Nephron progenitor cell (in vitro differentiated cells): ENCODE data around the gene CHN2.

Experiments
- DNase-seq: peaks from one replicate; pipeline ENCODE4 v3.0.0; 2021
- H3K27ac Mint-ChIP-seq: 2 replicates; pipeline ENCODE4 v1.8.0; 2021; ENCODE audit warnings: mild to moderate bottlenecking, moderate library complexity, mixed read lengths
- H3K27me3 Mint-ChIP-seq: 2 replicates; pipeline ENCODE4 v1.8.0; 2021; ENCODE audit warnings: mild to moderate bottlenecking, low read depth, mixed read lengths; ENCODE audit not compliant: poor library complexity
- H3K36me3 Mint-ChIP-seq: 2 replicates; pipeline ENCODE4 v1.8.0; 2021; ENCODE audit warnings: low read depth, mixed read lengths
- H3K4me1 Mint-ChIP-seq: 2 replicates; pipeline ENCODE4 v1.8.0; 2021; ENCODE audit warnings: mixed read lengths
- H3K4me3 Mint-ChIP-seq: 2 replicates; pipeline ENCODE4 v1.8.0; 2021; ENCODE audit warnings: mild to moderate bottlenecking, moderate library complexity, mixed read lengths
- H3K9me3 Mint-ChIP-seq: 2 replicates; pipeline ENCODE4 v1.8.0; 2021; ENCODE audit warnings: mild to moderate bottlenecking, moderate library complexity, mixed read lengths
- CTCF ChIP-seq: fragments of 200-600 bp; sonication (generic); IDR thresholded peaks from 2 replicates; pipeline ENCODE4 v1.5.0; 2021; ENCODE audit warnings: antibody characterized with exemption

The CHN2 gene

GRCh38 chr7:29367784-29368183, 173.2 kb downstream of the CHN2 start:
- peaks cover 15% of the 10 kb centered on the region for H3K36me3 Mint-ChIP-seq
- TF ChIP-seq CTCF: no peak
- H3K4me1 Mint-ChIP-seq: peaks cover 23% of the 10 kb centered on the region

GRCh38 chr7:29369909-29370488, 175.4 kb downstream of the CHN2 start:
- peaks cover 34% of the 10 kb centered on the region for H3K4me1 Mint-ChIP-seq
- no peak overlapping the region for H3K4me3 Mint-ChIP-seq
- DNase-seq: no peak
- peaks cover 21% of the 10 kb centered on the region for H3K36me3 Mint-ChIP-seq
- no peak overlapping the region for H3K27ac Mint-ChIP-seq
- H3K9me3 Mint-ChIP-seq: peaks cover 3% of the 10 kb centered on the region
- TF ChIP-seq CTCF: no peak
- peaks cover 3% of the 10 kb centered on the region for H3K27me3 Mint-ChIP-seq

More at GRCh38 chr7:29367784-29368183, 173.2 kb downstream of the CHN2 start:
- no peak overlapping the region for H3K4me3 Mint-ChIP-seq
- H3K9me3 Mint-ChIP-seq: no peaks in the 10 kb centered on the region
- peaks cover 3% of the 10 kb centered on the region for H3K27me3 Mint-ChIP-seq
- no peak for DNase-seq
- H3K27ac Mint-ChIP-seq: no peak overlapping the region

- DNase-seq: no peak
- peaks cover 3% of the 10 kb centered on the region for H3K27me3 Mint-ChIP-seq
Observed at GRCh38 chr7:29370531-29371314, 176.1 kb downstream of the CHN2 start.

GRCh38 chr7:29371472-29371871, 176.9 kb downstream of the CHN2 start:
- Mint-ChIP-seq H3K27ac (no peak overlapping the region), H3K4me3 (no peak overlapping the region), H3K36me3 (peaks cover 27% of the 10 kb centered on the region), H3K9me3 (peaks cover 10% of the 10 kb centered on the region), H3K27me3 (peaks cover 3% of the 10 kb centered on the region), H3K4me1 (peaks cover 46% of the 10 kb centered on the region)
- no peak for DNase-seq
- no peak for TF ChIP-seq CTCF

More at GRCh38 chr7:29370531-29371314, 176.1 kb downstream of the CHN2 start:
- H3K4me3 Mint-ChIP-seq: no peak overlapping the region
- peaks cover 25% of the 10 kb centered on the region for H3K36me3 Mint-ChIP-seq
- peaks cover 6% of the 10 kb centered on the region for H3K9me3 Mint-ChIP-seq
- H3K4me1 Mint-ChIP-seq: peaks cover 38% of the 10 kb centered on the region
- TF ChIP-seq CTCF: no peak
- H3K27ac Mint-ChIP-seq: peak overlapping the region; percentile 33

- DNase-seq: no peak
- Mint-ChIP-seq H3K36me3 (peaks cover 31% of the 10 kb centered on the region), H3K27me3 (peaks cover 3% of the 10 kb centered on the region), H3K9me3 (peaks cover 14% of the 10 kb centered on the region), H3K4me1 (peaks cover 54% of the 10 kb centered on the region), H3K27ac (no peak overlapping the region), H3K4me3 (no peak overlapping the region)
- TF ChIP-seq CTCF: no peak
Observed at GRCh38 chr7:29372351-29373090, 177.9 kb downstream of the CHN2 start.
